SK-N-MC (cell line): ENCODE results near the gene KCNJ5.

Experiments
- DNase-seq: peaks from one replicate; pipeline ENCODE4 v3.0.0-alpha.2; 2011; ENCODE audit warnings: low read depth, low spot score
- H3K27ac ChIP-seq: fragments of 200-600 bp; sonication (generic); 2 replicates; pipeline ENCODE4 v1.5.1; 2016; ENCODE audit warnings: mixed run types
- H3K36me3 ChIP-seq: fragments of 200-600 bp; sonication (generic); 2 replicates; pipeline ENCODE4 v1.6.1; 2017; ENCODE audit warnings: antibody characterized with exemption, low read length, mixed read lengths; ENCODE audit not compliant: insufficient read depth
- H3K4me3 ChIP-seq: fragments of 200-600 bp; sonication (generic); 2 replicates; pipeline ENCODE4 v1.5.1; 2016
- H3K9ac ChIP-seq: fragments of 200-600 bp; sonication (generic); 2 replicates; pipeline ENCODE4 v1.8.0; 2017; ENCODE audit warnings: mixed run types, mixed read lengths; ENCODE audit not compliant: insufficient read length
- H3K9me3 ChIP-seq: fragments of 200-600 bp; sonication (generic); 2 replicates; pipeline ENCODE4 v1.6.1; 2017; ENCODE audit warnings: low read depth, mild to moderate bottlenecking, antibody characterized with exemption, low read length, moderate library complexity, mixed read lengths
- EZH2 ChIP-seq: fragments of 200-600 bp; sonication (generic); IDR thresholded peaks from one replicate; pipeline ENCODE4 v1.6.1; 2017; ENCODE audit warnings: antibody characterized with exemption
- FOXP2 ChIP-seq: optimal IDR thresholded peaks from 2 replicates; pipeline ENCODE3; 2011; ENCODE audit warnings: mild to moderate bottlenecking, moderate library complexity; ENCODE audit not compliant: insufficient read depth; ENCODE audit errors: extremely low read length, control extremely low read depth
- POLR2AphosphoS5 ChIP-seq: IDR thresholded peaks from 2 replicates; pipeline ENCODE4 v1.6.1; 2012; ENCODE audit warnings: mild to moderate bottlenecking, low read depth, low read length, borderline replicate concordance

The KCNJ5 gene

GRCh38 chr11:128928400-128928799 lies 37.2 kb downstream of the KCNJ5 start:
- TF ChIP-seq EZH2 (no peak), FOXP2 (no peak), POLR2AphosphoS5 (no peak)
- DNase-seq: no peak
- Histone ChIP-seq H3K36me3 (no peaks in the 10 kb centered on the region), H3K27ac (no peak overlapping the region), H3K9me3 (no peaks in the 10 kb centered on the region), H3K4me3 (no peak overlapping the region), H3K9ac (no peak overlapping the region)

DNA sequence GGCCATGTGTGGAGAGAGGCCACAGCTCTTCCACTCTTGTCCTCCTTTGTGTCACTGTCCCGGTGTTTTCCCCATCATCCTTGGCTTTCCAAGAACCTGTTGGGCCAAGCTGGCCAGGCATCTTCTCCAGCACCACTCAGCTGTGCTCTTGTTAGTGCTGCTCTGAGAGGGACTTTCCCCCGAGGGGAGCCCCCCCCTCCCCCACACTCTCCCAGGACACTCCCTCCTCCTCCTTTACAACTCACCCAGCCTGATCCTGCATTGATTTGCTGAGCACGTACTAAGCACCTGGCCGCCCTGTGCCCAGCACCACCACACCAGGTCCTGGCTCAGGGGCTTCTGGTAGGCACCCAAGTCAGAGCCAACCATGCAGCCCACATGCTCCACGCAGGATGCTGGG lies 38.3 kb downstream of the KCNJ5 start:
- Histone ChIP-seq H3K4me3 (no peak overlapping the region), H3K27ac (no peak overlapping the region), H3K36me3 (no peaks in the 10 kb centered on the region), H3K9me3 (no peaks in the 10 kb centered on the region), H3K9ac (no peak overlapping the region)
- DNase-seq: no peak
- TF ChIP-seq EZH2 (no peak), FOXP2 (no peak), POLR2AphosphoS5 (no peak)

DNA sequence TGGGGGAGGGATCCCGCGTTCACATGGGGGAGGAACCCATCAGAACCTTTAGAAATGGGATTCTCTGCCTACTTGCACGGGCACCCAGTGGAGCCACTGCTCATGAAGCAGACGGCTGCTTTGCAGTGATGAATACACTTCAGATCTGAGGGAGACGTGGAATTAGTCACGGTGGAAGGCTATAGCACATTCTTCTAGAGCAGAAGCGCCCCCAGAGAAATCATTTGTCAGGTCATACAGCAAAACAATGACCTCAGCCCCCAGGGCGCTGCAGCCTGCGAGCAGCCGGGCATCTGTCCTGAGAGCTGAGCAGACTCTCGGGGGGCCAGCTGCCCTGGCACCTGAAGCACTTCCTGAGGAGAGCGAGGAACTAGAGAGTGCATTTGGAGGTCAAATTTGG lies 38.8 kb downstream of the KCNJ5 start:
- no peaks in the 10 kb centered on the region for H3K9me3 ChIP-seq
- no peak for DNase-seq

DNA sequence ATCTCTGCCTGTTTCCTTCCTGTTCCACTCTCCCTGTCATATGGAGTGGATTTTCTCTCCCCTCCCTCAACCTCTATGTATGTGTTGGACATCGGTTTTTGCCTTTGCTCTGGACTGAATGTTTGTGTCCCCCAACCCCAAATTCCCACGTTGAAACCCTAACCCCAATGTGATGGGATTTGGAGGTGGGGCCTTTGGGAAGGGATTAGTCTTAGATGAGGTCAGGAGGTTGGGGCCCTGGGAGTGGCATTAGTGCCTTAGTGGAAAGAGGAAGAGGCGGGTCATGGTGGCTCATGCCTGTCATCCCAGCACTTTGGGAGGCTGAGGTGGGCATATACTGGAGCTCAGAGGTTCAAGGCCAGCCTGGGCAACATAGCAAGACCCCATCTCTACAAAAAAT lies 39.9 kb downstream of the KCNJ5 start:
- DNase-seq: no peak
- no peaks in the 10 kb centered on the region for H3K36me3 ChIP-seq
- no peak for TF ChIP-seq EZH2
- H3K9ac ChIP-seq: no peak overlapping the region
- H3K4me3 ChIP-seq: no peak overlapping the region
- H3K27ac ChIP-seq: no peak overlapping the region
- H3K9me3 ChIP-seq: no peaks in the 10 kb centered on the region

More for the DNA sequence above, 38.8 kb downstream of the KCNJ5 start:
- Histone ChIP-seq H3K27ac (no peak overlapping the region), H3K9ac (no peak overlapping the region), H3K4me3 (no peak overlapping the region), H3K36me3 (no peaks in the 10 kb centered on the region)
- no peak for TF ChIP-seq POLR2AphosphoS5
- no peak for TF ChIP-seq EZH2
- TF ChIP-seq FOXP2: no peak

DNA sequence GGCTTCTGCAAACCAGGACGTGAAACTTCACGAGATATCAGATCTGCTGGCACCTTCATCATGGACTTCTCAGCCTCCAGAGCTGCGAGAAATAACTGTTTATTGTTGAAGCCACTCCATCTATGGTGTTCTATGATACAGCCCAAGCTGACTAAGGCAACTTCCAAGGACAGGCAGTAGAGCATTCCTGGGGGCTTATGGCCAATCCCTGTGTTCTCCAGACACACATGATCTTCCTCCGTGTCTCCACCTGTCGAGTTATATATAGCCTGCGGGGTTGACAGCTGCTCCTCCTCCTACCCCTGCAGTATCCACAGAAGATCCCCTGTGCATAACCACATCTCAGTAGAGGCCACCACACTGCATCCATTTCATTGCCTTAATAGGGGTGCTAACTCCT lies 40.5 kb downstream of the KCNJ5 start:
- H3K4me3 ChIP-seq: no peak overlapping the region
- TF ChIP-seq POLR2AphosphoS5: no peak
- no peak for TF ChIP-seq EZH2
- no peak for TF ChIP-seq FOXP2
- no peak overlapping the region for H3K9ac ChIP-seq
- no peaks in the 10 kb centered on the region for H3K36me3 ChIP-seq
- no peak overlapping the region for H3K27ac ChIP-seq
- no peak for DNase-seq
- H3K9me3 ChIP-seq: no peaks in the 10 kb centered on the region

- TF ChIP-seq POLR2AphosphoS5 (no peak), EZH2 (no peak), FOXP2 (no peak)
- Histone ChIP-seq H3K36me3 (no peaks in the 10 kb centered on the region), H3K27ac (no peak overlapping the region), H3K9ac (no peak overlapping the region), H3K9me3 (no peaks in the 10 kb centered on the region), H3K4me3 (no peak overlapping the region)
- no peak for DNase-seq
These were observed 42.5 kb downstream of the KCNJ5 start for GRCh38 chr11:128933481-128934178.

DNA sequence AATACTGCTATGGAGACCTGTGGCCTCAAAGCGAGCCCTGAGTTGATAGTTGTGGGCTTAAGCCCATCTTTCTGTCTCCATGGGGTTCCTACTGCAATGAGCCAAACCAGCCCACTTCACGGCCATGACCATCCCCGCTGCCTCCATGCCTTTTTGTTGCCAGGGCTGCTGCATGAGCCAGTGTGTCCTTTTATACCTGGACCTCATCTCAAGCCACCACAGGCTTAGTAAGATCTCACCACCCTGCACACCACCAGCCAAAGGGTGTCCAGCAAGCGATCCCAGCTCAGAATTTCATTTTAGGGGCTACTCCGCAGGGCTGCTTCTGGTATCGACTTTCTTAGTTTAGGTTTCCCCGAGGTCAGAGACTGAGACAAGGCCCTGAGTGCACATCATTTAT lies 43.2 kb downstream of the KCNJ5 start:
- no peak for DNase-seq
- no peak overlapping the region for H3K4me3 ChIP-seq
- H3K9ac ChIP-seq: no peak overlapping the region
- H3K27ac ChIP-seq: no peak overlapping the region
- no peaks in the 10 kb centered on the region for H3K9me3 ChIP-seq
- no peaks in the 10 kb centered on the region for H3K36me3 ChIP-seq
- TF ChIP-seq POLR2AphosphoS5: no peak
- TF ChIP-seq FOXP2: no peak
- TF ChIP-seq EZH2: no peak

- Histone ChIP-seq H3K4me3 (no peak overlapping the region), H3K9ac (no peak overlapping the region), H3K36me3 (no peaks in the 10 kb centered on the region), H3K9me3 (no peaks in the 10 kb centered on the region), H3K27ac (no peak overlapping the region)
- TF ChIP-seq FOXP2 (no peak), POLR2AphosphoS5 (no peak)
- no peak for DNase-seq
These were observed 43.8 kb downstream of the KCNJ5 start for GRCh38 chr11:128934926-128935325.

GRCh38 chr11:128936606-128937251 lies 45.6 kb downstream of the KCNJ5 start:
- TF ChIP-seq FOXP2 (no peak), POLR2AphosphoS5 (no peak)
- H3K4me3 ChIP-seq: no peak overlapping the region

More at GRCh38 chr11:128936606-128937251, 45.6 kb downstream of the KCNJ5 start:
- no peaks in the 10 kb centered on the region for H3K9me3 ChIP-seq
- no peaks in the 10 kb centered on the region for H3K36me3 ChIP-seq
- H3K9ac ChIP-seq: no peak overlapping the region
- H3K27ac ChIP-seq: no peak overlapping the region
- DNase-seq: no peak
